GM12878 (cell line): ENCODE measurements around the gene MAVS. TPM values are rescaled to one million over a fixed set of nuclear protein-coding genes. Genes with fewer than 3 reads are reported as not detected.
A peak's percentile ranks its signal among the peaks of the same experiment; 100 is the strongest.

Source experiments
- BMI1 ChIP-seq: fragments of 450-650 bp; IDR thresholded peaks from 2 replicates; pipeline ENCODE4 v1.6.1; 2016; ENCODE audit warnings: mild to moderate bottlenecking, moderate library complexity, borderline replicate concordance
- CHD4 ChIP-seq: fragments of 200-600 bp; sonication (generic); IDR thresholded peaks from 2 replicates; pipeline ENCODE4 v1.6.1; 2016; ENCODE audit warnings: mild to moderate bottlenecking
- EZH2 ChIP-seq: IDR thresholded peaks from 2 replicates; pipeline ENCODE4 v1.6.1; 2012; ENCODE audit warnings: low read depth, mild to moderate bottlenecking, control low read depth, inconsistent platforms, low read length, borderline replicate concordance; ENCODE audit not compliant: control insufficient read depth
- HDGF ChIP-seq: fragments of 450-650 bp; IDR thresholded peaks from 2 replicates; pipeline ENCODE4 v1.6.1; 2016; ENCODE audit warnings: antibody characterized with exemption
- IRF4 ChIP-seq: IDR thresholded peaks from 2 replicates; pipeline ENCODE4 v1.6.1; 2011; ENCODE audit warnings: low read depth, low read length
- KLF5 ChIP-seq: fragments of 450-650 bp; IDR thresholded peaks from 2 replicates; pipeline ENCODE4 v1.6.1; 2014; ENCODE audit warnings: mild to moderate bottlenecking; ENCODE audit not compliant: partially characterized antibody
- LARP7 ChIP-seq: fragments of 450-650 bp; IDR thresholded peaks from 2 replicates; pipeline ENCODE4 v1.6.1; 2017; ENCODE audit warnings: mild to moderate bottlenecking
- MXI1 ChIP-seq: fragments of 150-350 bp; IDR thresholded peaks from 2 replicates; pipeline ENCODE4 v1.6.1; 2011; ENCODE audit warnings: low read depth, mild to moderate bottlenecking, inconsistent platforms, low read length, improper control_type of control experiment
- MYC ChIP-seq: IDR thresholded peaks from 2 replicates; pipeline ENCODE4 v1.6.1; 2011; ENCODE audit warnings: mild to moderate bottlenecking, low read length, moderate library complexity, inconsistent platforms; ENCODE audit not compliant: insufficient read depth, insufficient replicate concordance, insufficient read length, severe bottlenecking
- NKRF ChIP-seq: fragments of 450-650 bp; conservative IDR thresholded peaks from 2 replicates; pipeline ENCODE4 v1.6.1; 2017; ENCODE audit warnings: mild to moderate bottlenecking, moderate library complexity
- RB1 ChIP-seq: fragments of 450-650 bp; formaldehyde crosslinking; IDR thresholded peaks from 2 replicates; pipeline ENCODE4 v1.6.1; 2017; ENCODE audit warnings: mild to moderate bottlenecking, borderline replicate concordance
- SIN3A ChIP-seq: IDR thresholded peaks from 2 replicates; pipeline ENCODE4 v1.6.1; 2012; ENCODE audit warnings: low read depth, low read length, improper control_type of control experiment
- TARDBP ChIP-seq: IDR thresholded peaks from 2 replicates; pipeline ENCODE4 v1.6.1; 2016; ENCODE audit warnings: borderline replicate concordance
- TCF12 ChIP-seq: IDR thresholded peaks from 2 replicates; pipeline ENCODE4 v1.6.1; 2011; ENCODE audit warnings: low read depth, mild to moderate bottlenecking, low read length
- WRNIP1 ChIP-seq: IDR thresholded peaks from 2 replicates; pipeline ENCODE4 v1.6.1; 2011; ENCODE audit warnings: low read depth, low read length, improper control_type of control experiment, borderline replicate concordance
- ZNF217 ChIP-seq: fragments of 450-650 bp; IDR thresholded peaks from 2 replicates; pipeline ENCODE4 v1.6.1; 2017; ENCODE audit warnings: antibody characterized with exemption, mild to moderate bottlenecking
- ZNF24 ChIP-seq: fragments of 450-650 bp; IDR thresholded peaks from 2 replicates; pipeline ENCODE4 v1.6.1; 2017; ENCODE audit warnings: antibody characterized with exemption, mild to moderate bottlenecking
- ZNF687 ChIP-seq: fragments of 450-650 bp; IDR thresholded peaks from 2 replicates; pipeline ENCODE4 v1.6.1; 2017; ENCODE audit warnings: mild to moderate bottlenecking, moderate library complexity
- polyA plus RNA-seq, 11 experiments: library from polyadenylated mRNA; depleted of rRNA in 4 of 11; unstranded in 6 of 11; stranded (reverse) in 5 of 11; fragments of >200 nt; fragmentation: Nextera tagmentation in 4 of 11; fragmentation: Illumina TruSeq in 1 of 11; extraction: Ambion mirVana in 4 of 11; extraction: Trizol in 1 of 11; gene quantifications; 1 replicate in 1 of 11; 2 replicates in 10 of 11; pipeline versions ENCODE4 v1.2.1 to v1.2.3, GENCODE V29; 2011 to 2016; ENCODE audit warnings: inconsistent platforms in 2 of 11, missing spikeins in 2 of 11, low read depth in 1 of 11
- total RNA-seq, 4 experiments: library from RNA; depleted of rRNA in 3 of 4; stranded (reverse); fragments of >200 nt in 3 of 4; fragmentation: Illumina TruSeq in 1 of 4; extraction: Trizol in 1 of 4; gene quantifications; 2 replicates each; pipeline versions ENCODE4 v1.2.1 to v1.2.3, GENCODE V29; 2013 to 2021
- TF ChIP-seq, protein P1 (sequence below): IDR thresholded peaks from 2 replicates; pipeline ENCODE4 v1.6.1; 2012; ENCODE audit warnings: low read length, inconsistent platforms
- TF ChIP-seq, protein P2 (sequence below): IDR thresholded peaks from 2 replicates; pipeline ENCODE4 v1.6.1; 2011; ENCODE audit warnings: low read depth, mild to moderate bottlenecking, low read length, moderate library complexity, borderline replicate concordance; ENCODE audit errors: extremely low read depth

The MAVS gene
- total and polyA plus RNA-seq, 10 of the 15 experiments (the other 5 are each of a cell fraction or from before 2014, with no cell fraction given), result 1.6 to 25.2 (median 12.6) TPM

GRCh38 chr20:3889489-3890397 is 43.1 kb downstream of the MAVS start (continued):
- peak; percentile 86 for TF ChIP-seq NKRF
- TF ChIP-seq HDGF, result no peak
- no peak for TF ChIP-seq MYC
- no peak for TF ChIP-seq WRNIP1
- TF ChIP-seq ZNF217, result 0 out of 2 replicates have a peak, but pooled peaks have one; percentile 15
- TF ChIP-seq BMI1, result no peak
- peak; percentile 37; the same call in 1 of the 2 replicates for TF ChIP-seq ZNF687
- peak; percentile 96 for TF ChIP-seq LARP7
- TF ChIP-seq MXI1, result peak; percentile 36; the same call in 1 of the 2 replicates
- TF ChIP-seq RB1, result peak; percentile 73; the same call in 1 of the 2 replicates
- 0 out of 2 replicates have a peak, but pooled peaks have one; percentile 6 for TF ChIP-seq ZNF24
- no peak for TF ChIP-seq CHD4
- TF ChIP-seq KLF5, result no peak
- TF ChIP-seq, protein P1, sequence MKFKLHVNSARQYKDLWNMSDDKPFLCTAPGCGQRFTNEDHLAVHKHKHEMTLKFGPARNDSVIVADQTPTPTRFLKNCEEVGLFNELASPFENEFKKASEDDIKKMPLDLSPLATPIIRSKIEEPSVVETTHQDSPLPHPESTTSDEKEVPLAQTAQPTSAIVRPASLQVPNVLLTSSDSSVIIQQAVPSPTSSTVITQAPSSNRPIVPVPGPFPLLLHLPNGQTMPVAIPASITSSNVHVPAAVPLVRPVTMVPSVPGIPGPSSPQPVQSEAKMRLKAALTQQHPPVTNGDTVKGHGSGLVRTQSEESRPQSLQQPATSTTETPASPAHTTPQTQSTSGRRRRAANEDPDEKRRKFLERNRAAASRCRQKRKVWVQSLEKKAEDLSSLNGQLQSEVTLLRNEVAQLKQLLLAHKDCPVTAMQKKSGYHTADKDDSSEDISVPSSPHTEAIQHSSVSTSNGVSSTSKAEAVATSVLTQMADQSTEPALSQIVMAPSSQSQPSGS, result no peak
- TF ChIP-seq, protein P2, sequence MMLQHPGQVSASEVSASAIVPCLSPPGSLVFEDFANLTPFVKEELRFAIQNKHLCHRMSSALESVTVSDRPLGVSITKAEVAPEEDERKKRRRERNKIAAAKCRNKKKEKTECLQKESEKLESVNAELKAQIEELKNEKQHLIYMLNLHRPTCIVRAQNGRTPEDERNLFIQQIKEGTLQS, result no peak
- TF ChIP-seq EZH2, result no peak
- TF ChIP-seq TCF12, result no peak
- no peak for TF ChIP-seq IRF4
- TF ChIP-seq TARDBP, result no peak
- 0 out of 2 replicates have a peak, but pooled peaks have one; percentile 62 for TF ChIP-seq SIN3A
